Measurements from ENCODE around the gene IREB2.

IREB2 gene

DNA sequence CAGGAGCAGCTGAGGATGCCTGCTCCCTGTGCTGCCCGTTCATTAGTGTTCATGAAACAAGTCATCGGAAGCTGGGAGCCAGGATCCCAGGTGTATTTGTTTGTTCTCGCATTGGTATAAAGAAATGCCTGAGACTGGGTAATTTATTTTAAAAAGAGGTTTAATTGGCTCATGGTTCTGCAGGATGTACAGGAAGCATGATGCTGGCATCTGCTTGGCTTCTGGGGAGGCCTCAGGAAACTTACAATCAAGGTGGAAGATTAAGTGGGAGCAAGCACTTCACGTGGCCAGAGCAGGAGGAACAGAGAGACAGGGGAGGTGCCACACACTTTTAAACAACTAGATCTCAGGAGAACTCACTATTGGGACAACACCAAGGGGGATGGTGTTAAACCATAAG, 63.8 kb downstream of the IREB2 start:
- ATAC-seq (ENCODE audit: low read depth): no peak
- Histone ChIP-seq H3K4me3 (ENCODE audit: severe bottlenecking) (no peak overlapping the region), H3K36me3 (ENCODE audit: low read depth) (peaks cover 45% of the 10 kb centered on the region), H3K27me3 (ENCODE audit: insufficient read depth, poor library complexity, severe bottlenecking) (no peaks in the 10 kb centered on the region), H3K4me1 (ENCODE audit: insufficient read depth, poor library complexity, severe bottlenecking) (no peaks in the 10 kb centered on the region), H3K27ac (ENCODE audit: poor library complexity, severe bottlenecking) (no peak overlapping the region), H3K9me3 (ENCODE audit: severe bottlenecking) (no peaks in the 10 kb centered on the region)
- no peak for DNase-seq (ENCODE audit: low spot score)
- TF ChIP-seq, protein P1, sequence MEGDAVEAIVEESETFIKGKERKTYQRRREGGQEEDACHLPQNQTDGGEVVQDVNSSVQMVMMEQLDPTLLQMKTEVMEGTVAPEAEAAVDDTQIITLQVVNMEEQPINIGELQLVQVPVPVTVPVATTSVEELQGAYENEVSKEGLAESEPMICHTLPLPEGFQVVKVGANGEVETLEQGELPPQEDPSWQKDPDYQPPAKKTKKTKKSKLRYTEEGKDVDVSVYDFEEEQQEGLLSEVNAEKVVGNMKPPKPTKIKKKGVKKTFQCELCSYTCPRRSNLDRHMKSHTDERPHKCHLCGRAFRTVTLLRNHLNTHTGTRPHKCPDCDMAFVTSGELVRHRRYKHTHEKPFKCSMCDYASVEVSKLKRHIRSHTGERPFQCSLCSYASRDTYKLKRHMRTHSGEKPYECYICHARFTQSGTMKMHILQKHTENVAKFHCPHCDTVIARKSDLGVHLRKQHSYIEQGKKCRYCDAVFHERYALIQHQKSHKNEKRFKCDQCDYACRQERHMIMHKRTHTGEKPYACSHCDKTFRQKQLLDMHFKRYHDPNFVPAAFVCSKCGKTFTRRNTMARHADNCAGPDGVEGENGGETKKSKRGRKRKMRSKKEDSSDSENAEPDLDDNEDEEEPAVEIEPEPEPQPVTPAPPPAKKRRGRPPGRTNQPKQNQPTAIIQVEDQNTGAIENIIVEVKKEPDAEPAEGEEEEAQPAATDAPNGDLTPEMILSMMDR (IDR thresholded peaks at IDR 0.05; ENCODE audit: poor library complexity, severe bottlenecking): no peak

DNA sequence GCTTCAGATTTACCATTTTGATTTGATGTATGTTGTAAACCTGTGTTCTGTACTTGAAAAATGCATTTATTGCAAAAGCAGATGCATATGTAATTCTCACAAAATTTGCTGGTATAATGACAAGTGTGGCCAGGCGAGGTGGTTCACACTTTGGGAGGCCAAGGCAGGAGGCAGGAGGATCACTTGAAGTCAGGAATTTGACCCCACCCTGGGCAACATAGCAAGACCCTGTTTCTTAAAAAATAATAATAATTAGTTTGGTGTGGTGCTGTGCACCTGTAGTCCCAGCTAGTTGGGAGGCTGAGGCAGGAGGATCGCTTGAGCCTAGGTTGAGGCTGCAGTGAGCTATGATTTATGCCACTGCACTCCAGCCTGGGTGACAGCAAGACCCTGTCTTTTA, 64.6 kb downstream of the IREB2 start:
- DNase-seq (ENCODE audit: low spot score): no peak
- H3K9me3 ChIP-seq (ENCODE audit: severe bottlenecking): no peaks in the 10 kb centered on the region
- TF ChIP-seq, protein P1 (IDR thresholded peaks at IDR 0.05; ENCODE audit: poor library complexity, severe bottlenecking): no peak
- no peaks in the 10 kb centered on the region for H3K4me1 ChIP-seq (ENCODE audit: insufficient read depth, poor library complexity, severe bottlenecking)
- no peak overlapping the region for H3K4me3 ChIP-seq (ENCODE audit: severe bottlenecking)
- H3K27ac ChIP-seq (ENCODE audit: poor library complexity, severe bottlenecking): no peak overlapping the region
- ATAC-seq (ENCODE audit: low read depth): no peak
- no peaks in the 10 kb centered on the region for H3K27me3 ChIP-seq (ENCODE audit: insufficient read depth, poor library complexity, severe bottlenecking)
- peaks cover 37% of the 10 kb centered on the region for H3K36me3 ChIP-seq (ENCODE audit: low read depth)

DNA sequence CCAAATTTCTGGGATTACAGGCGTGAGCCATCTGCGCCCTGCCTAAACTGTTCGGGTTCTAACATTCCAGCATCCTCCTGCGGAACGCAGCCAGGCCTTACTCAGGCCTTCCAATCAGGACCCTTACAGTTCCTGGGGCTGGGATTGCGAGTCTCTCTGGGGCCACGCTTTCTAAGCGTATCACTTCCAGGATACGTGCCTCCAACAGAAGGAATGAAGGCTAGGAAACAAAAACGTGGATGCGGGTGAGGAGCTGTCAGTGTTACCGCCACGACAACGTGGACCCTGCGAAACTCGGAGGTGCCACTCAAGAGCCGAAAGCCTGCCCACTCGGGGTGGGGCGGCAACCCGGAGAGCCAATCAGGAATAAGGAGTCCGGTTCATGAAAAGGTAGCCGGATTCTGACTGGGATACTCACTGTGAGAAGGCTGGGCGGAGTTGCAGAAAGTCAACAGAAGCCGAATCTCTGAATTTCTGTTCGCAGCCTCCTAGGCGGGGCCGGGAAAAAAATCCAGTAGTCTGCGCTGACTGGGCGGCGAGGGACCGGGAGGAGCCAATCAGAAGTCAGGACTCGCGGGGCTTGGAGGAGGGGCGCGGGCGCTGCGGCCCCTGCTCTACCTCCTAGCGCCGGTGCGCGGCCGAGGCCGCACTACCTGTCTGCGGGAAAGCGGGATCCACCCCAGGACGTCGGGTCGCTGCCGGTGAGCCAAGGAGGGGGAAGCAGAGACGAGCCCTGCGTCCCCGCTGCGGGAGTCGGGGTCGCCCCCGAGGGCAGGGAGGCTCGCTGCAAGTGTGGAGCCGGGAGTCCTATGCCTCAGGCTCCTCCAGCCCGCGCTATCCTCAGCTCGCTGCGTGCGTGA, 69.2 kb downstream of the IREB2 start, which contains the start of gene HYKK:
HYKK (plus strand) TSS at position 607 of the 860 bp plus-strand sequence. CDS start 5,512 bp downstream, outside the sequence.
- peak; percentile 94 for ATAC-seq (ENCODE audit: low read depth)
- Histone ChIP-seq H3K9me3 (ENCODE audit: severe bottlenecking) (no peaks in the 10 kb centered on the region), H3K4me1 (ENCODE audit: insufficient read depth, poor library complexity, severe bottlenecking) (no peaks in the 10 kb centered on the region), H3K36me3 (ENCODE audit: low read depth) (no peaks in the 10 kb centered on the region), H3K27ac (ENCODE audit: poor library complexity, severe bottlenecking) (no peak within 1 kb of the TSS), H3K27me3 (ENCODE audit: insufficient read depth, poor library complexity, severe bottlenecking) (no peaks in the 10 kb centered on the region), H3K4me3 (ENCODE audit: severe bottlenecking) (peak within 1 kb of the TSS; percentile 61)
- TF ChIP-seq, protein P1 (IDR thresholded peaks at IDR 0.05; ENCODE audit: poor library complexity, severe bottlenecking): peak; percentile 36
- peak; percentile 99 for DNase-seq (ENCODE audit: low spot score)

DNA sequence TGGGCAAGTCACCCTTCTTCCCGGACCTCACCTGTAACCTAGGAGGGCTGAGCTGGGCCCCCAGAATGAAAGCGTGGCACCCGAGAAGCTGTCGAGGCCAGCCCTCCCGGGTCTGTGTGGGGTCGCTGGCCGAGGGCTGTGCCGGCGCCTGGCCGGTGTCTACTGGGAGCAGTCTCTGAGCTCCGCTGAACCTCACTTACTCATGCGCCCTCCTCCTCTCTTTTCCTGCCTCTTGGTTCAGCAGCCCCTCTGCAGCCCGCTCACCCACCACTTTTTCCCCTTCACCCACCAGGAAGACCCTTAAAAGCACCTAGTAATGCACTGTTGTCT, 69.8 kb downstream of the IREB2 start:
- Histone ChIP-seq H3K4me1 (ENCODE audit: insufficient read depth, poor library complexity, severe bottlenecking) (no peaks in the 10 kb centered on the region), H3K27me3 (ENCODE audit: insufficient read depth, poor library complexity, severe bottlenecking) (no peaks in the 10 kb centered on the region), H3K4me3 (ENCODE audit: severe bottlenecking) (peak overlapping the region; percentile 61), H3K27ac (ENCODE audit: poor library complexity, severe bottlenecking) (no peak overlapping the region), H3K9me3 (ENCODE audit: severe bottlenecking) (no peaks in the 10 kb centered on the region), H3K36me3 (ENCODE audit: low read depth) (no peaks in the 10 kb centered on the region)
- TF ChIP-seq, protein P1 (IDR thresholded peaks at IDR 0.05; ENCODE audit: poor library complexity, severe bottlenecking): peak; percentile 22
- ATAC-seq (ENCODE audit: low read depth) (peak; percentile 34), DNase-seq (ENCODE audit: low spot score) (no peak)

DNA sequence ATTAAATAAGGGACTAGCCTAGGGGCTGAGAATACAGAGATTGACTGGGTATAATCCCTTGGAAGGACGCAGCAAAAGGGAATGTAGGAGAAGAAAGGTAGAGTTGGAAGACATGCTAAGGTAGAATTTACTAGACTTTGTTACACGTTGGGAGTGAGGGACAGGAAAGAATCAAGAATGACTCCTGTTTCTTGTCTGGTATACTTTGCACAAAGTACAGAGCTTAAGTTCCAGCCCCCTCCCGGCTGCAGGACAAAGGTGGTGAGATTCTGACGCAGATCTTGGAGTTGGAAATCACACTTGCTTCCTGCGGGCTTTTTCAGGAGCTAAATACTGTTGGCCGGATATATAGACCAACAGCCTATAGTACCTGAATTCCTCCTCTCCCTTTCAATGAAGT, 70.3 kb downstream of the IREB2 start:
- no peaks in the 10 kb centered on the region for H3K36me3 ChIP-seq (ENCODE audit: low read depth)
- no peaks in the 10 kb centered on the region for H3K4me1 ChIP-seq (ENCODE audit: insufficient read depth, poor library complexity, severe bottlenecking)
- H3K27me3 ChIP-seq (ENCODE audit: insufficient read depth, poor library complexity, severe bottlenecking): no peaks in the 10 kb centered on the region
- peak overlapping the region; percentile 61 for H3K4me3 ChIP-seq (ENCODE audit: severe bottlenecking)
- no peak overlapping the region for H3K27ac ChIP-seq (ENCODE audit: poor library complexity, severe bottlenecking)
- DNase-seq (ENCODE audit: low spot score): no peak
- TF ChIP-seq, protein P1 (IDR thresholded peaks at IDR 0.05; ENCODE audit: poor library complexity, severe bottlenecking): no peak
- no peak for ATAC-seq (ENCODE audit: low read depth)
- no peaks in the 10 kb centered on the region for H3K9me3 ChIP-seq (ENCODE audit: severe bottlenecking)
